ENCODE results near the gene MMP1. TPM values are rescaled to one million over a fixed set of nuclear protein-coding genes. Genes with fewer than 3 reads are reported as not detected.

The MMP1 gene
- total RNA-seq, 1 donor from 2014 or later = 19.1 TPM

DNA sequence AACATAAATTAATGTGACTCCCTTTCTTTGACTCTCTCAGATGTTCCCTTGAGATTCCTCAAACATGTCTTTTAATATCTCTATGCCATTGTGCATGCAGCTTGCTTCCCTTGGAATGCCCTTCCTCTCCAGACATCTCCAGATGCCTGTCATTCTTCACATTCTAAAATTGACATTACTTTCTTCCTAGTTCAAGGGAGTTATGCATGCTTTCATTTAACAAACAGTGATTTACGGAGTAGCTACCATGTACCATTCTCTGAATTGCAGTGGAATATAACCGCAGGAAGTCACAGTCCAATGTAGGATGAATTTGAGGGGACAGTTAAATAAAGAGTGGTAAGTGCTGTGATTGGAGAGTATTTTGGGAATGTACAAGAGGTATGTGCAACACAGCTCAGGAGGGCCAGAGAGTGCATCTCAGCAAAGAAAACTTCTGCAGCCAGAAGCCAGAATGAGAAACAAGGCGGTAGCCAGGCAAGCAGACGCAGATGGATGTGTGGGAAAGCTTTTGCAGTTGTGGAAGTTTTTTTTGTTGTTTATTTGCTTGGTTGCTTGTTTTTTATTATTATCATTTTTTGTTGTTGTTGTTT is 36.2 kb downstream of the MMP1 start:
- Histone ChIP-seq H3K4me1 (no peaks in the 10 kb centered on the region), H3K36me3 (no peaks in the 10 kb centered on the region), H3K9me3 (no peaks in the 10 kb centered on the region), H3K4me3 (no peak overlapping the region), H3K27me3 (no peaks in the 10 kb centered on the region), H3K27ac (no peak overlapping the region)
- TF ChIP-seq, protein P1, sequence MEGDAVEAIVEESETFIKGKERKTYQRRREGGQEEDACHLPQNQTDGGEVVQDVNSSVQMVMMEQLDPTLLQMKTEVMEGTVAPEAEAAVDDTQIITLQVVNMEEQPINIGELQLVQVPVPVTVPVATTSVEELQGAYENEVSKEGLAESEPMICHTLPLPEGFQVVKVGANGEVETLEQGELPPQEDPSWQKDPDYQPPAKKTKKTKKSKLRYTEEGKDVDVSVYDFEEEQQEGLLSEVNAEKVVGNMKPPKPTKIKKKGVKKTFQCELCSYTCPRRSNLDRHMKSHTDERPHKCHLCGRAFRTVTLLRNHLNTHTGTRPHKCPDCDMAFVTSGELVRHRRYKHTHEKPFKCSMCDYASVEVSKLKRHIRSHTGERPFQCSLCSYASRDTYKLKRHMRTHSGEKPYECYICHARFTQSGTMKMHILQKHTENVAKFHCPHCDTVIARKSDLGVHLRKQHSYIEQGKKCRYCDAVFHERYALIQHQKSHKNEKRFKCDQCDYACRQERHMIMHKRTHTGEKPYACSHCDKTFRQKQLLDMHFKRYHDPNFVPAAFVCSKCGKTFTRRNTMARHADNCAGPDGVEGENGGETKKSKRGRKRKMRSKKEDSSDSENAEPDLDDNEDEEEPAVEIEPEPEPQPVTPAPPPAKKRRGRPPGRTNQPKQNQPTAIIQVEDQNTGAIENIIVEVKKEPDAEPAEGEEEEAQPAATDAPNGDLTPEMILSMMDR (IDR thresholded peaks at IDR 0.05) = no peak
- ATAC-seq = no peak
- intact Hi-C loops (cut with DNase I) = no loop called here
- DNase-seq = no peak

DNA sequence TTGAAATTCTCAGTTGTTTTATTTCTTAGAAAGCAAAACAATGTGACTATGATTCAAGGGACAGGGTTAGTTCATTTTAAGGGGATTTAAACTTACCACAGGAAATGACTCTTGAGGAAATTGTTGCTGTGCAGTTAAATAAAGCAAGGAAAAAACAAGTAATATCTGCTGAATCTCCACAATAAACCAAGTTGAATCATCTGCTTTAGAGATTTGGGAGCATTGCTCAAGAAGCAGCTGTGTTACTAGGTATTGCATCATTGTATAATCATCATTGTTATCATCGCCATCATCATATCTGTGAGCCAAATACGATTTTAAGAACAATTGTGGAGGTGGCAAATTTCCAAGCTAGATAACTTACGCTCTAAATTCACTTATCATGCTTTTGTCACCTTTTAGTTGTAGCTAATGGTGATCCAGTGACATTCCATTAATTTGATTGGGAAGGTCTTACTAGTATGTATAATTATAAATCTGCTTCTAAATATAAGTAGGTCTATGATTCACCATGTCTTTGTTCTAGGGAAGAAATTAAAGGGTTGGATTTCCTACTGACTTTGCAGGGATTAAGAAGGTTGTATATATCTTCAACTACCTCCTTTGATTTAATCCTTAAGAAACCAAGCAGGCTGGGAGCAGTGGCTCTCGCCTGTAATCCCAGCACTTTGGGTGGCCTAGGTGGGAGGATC is 37.5 kb downstream of the MMP1 start:
- H3K36me3 ChIP-seq = no peaks in the 10 kb centered on the region
- ATAC-seq = peak; percentile 28
- TF ChIP-seq, protein P1 (IDR thresholded peaks at IDR 0.05) = no peak
- intact Hi-C loops (cut with DNase I) = no loop called here
- no peaks in the 10 kb centered on the region for H3K27me3 ChIP-seq
- H3K4me1 ChIP-seq = no peaks in the 10 kb centered on the region
- no peak overlapping the region for H3K4me3 ChIP-seq
- H3K27ac ChIP-seq = no peak overlapping the region
- DNase-seq = no peak
- H3K9me3 ChIP-seq = no peaks in the 10 kb centered on the region

DNA sequence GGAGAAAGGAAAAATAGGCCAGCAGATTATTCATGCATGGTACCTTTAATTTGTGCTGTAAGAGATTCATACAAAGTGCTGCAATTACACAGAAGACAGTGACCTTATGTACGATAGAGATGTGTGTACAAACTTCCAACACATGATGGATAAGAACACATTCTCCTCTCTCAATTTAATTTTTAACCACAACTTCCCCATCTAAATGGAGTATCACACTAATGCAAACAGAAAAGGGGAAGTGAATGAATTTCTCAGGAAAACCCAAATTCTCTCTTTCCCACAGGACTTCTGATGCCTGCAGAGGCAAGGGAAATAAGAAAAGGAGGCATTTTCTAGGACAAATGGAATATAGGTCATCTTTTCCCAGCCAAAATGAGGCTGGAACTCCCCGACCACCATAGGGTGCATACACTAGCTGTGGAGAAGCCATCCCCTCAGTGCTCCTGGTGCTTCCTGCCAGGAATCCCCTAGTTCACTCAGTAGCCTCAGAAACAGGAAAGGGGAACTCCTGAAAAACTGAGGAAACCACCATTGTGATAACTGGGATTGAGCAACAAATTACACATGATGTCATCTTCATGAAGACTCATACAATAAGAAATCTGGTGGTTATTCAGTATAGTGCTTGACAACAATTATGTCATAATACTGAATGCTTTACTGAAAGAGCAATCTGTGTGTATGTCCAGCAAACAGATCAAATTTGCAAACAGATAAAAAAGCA is 40.0 kb downstream of the MMP1 start:
- Histone ChIP-seq H3K4me1 (no peaks in the 10 kb centered on the region), H3K36me3 (no peaks in the 10 kb centered on the region), H3K4me3 (no peak overlapping the region), H3K27me3 (no peaks in the 10 kb centered on the region), H3K9me3 (no peaks in the 10 kb centered on the region), H3K27ac (no peak overlapping the region)
- peak; percentile 74 for ATAC-seq
- no peak for DNase-seq
- TF ChIP-seq, protein P1 (IDR thresholded peaks at IDR 0.05) = no peak
- intact Hi-C loops (cut with DNase I) = no loop called here

DNA sequence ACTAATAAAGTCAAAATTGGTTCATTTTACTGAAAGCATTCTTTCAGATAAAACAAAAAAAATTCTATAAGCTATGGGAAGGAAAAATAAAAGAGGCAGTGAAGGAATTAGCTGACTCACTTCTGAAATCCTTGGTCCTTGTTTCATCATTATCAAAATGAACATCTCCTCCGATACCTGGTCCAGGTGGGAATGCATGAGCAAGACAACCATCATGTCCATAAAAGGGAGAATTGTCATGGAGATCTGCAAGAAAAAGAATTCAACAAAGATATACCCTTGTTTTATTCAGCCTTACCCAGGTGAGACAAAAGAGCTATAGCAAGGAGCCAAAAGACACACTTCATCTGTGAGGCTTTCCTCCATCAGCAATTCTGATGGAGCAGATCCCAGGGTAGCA is 44.7 kb downstream of the MMP1 start:
- intact Hi-C loops (cut with DNase I) = no loop called here
- Histone ChIP-seq H3K27me3 (no peaks in the 10 kb centered on the region), H3K9me3 (no peaks in the 10 kb centered on the region), H3K36me3 (no peaks in the 10 kb centered on the region), H3K27ac (no peak overlapping the region), H3K4me3 (no peak overlapping the region), H3K4me1 (no peaks in the 10 kb centered on the region)
- TF ChIP-seq, protein P1 (IDR thresholded peaks at IDR 0.05) = no peak
- ATAC-seq (no peak), DNase-seq (no peak)

DNA sequence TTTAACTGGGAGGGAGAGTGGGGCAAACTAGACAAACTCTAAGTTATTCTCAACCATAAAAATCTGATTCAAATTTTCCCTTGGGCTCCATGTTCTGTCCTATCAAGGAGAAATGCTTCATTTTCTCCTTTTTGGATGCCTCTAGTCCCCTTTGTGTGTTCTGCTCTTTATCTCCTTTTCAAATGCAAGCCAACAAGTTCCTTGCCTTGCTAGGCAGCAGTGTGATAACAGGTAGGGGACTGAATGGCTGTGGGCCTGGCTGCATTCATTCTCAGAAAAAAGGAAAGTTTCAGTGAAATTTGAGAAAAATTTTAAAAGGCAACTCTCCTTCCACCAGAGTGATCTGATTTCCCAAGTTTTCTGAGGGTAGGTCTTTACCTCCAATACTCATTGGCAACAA is 46.3 kb downstream of the MMP1 start:
- H3K4me3 ChIP-seq = no peak overlapping the region
- H3K27me3 ChIP-seq = no peaks in the 10 kb centered on the region
- H3K27ac ChIP-seq = no peak overlapping the region
- H3K36me3 ChIP-seq = no peaks in the 10 kb centered on the region
- intact Hi-C loops (cut with DNase I) = no loop called here
- TF ChIP-seq, protein P1 (IDR thresholded peaks at IDR 0.05) = no peak
- H3K9me3 ChIP-seq = no peaks in the 10 kb centered on the region
- H3K4me1 ChIP-seq = no peaks in the 10 kb centered on the region
- DNase-seq = no peak
- no peak for ATAC-seq

All from upper lobe of right lung (tissue), 1 donor.